Stimulated activated CD8-positive, alpha-beta memory T cell treated with anti-CD3 and anti-CD28 coated beads, Interleukin-7, amount 100 ng/mL, for 4 hours (primary cell): Measurements from ENCODE around the gene ZNF541.
A peak's percentile ranks its signal among the peaks of the same experiment; 100 is the strongest.

Source experiments
- DNase-seq, 2 donors: peaks; one replicate each; pipeline ENCODE4 v3.0.0-alpha.2; 2020; ENCODE audit warnings: low read depth in 2 of 2

ZNF541 gene

DNA sequence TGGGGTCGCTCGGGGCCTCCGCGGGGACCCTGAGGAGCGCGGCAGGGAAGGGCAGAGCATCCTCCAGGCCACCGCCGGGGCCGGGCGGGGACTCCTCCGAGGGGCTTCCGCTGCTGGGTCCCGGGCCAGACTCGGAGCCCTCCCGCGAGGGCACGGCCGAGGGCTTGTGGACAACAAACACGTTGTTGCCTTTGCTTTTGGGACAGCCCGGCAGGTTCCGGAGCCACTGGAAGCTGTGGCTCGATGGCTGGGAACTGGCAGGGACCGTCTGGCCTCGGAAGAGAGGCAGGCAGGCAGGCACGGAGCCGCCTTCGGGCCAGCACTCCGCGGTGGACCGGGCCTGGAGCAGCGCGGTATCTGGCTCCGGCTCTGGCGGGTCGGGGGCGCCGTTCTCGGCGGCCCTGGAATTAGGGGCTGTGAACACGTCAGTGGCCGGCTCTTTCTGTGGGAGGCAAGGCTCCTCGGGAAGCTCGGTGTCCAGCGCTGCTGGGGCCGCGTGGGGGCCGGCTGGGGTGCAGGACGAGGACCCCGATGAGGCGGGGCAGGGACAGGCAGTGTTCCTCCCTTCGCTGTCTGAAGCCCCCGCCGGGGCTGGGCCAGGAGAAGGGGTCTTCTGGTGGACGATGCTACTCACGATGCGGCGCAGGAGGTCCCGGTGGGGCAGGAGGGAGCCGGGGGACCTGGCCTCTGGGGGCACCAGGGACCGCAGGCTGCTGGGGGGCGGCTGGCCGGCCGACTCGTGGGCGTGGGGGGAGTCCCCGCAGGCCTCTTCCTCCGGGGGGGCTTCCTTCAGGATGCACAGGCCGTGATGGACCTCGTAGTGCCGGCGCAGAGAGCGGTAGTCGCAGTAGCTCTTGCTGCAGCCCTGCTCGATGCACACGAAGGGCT lies 27.6 kb downstream of the ZNF541 start:
- no peak for DNase-seq

DNA sequence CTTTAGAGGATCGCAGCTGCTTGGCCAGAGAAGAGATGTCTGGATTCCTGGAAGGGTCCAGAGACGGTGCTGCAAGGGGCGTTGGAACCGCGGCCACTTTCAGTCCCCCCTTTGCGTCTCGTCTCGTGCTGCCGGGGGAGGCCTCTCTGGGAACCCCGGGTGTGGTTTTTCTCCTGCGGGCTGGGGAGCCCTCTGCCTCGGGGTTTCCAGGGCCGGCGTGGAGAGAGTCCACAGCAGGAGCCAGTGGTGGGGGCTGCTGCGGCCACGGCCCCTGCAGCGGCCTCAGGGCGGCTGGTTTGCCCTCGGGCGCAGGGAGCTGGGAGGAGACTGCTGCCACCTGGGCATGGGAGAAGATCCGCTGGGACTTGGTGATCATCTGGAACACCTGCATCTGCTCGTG lies 28.5 kb downstream of the ZNF541 start:
- DNase-seq, result no peak

DNA sequence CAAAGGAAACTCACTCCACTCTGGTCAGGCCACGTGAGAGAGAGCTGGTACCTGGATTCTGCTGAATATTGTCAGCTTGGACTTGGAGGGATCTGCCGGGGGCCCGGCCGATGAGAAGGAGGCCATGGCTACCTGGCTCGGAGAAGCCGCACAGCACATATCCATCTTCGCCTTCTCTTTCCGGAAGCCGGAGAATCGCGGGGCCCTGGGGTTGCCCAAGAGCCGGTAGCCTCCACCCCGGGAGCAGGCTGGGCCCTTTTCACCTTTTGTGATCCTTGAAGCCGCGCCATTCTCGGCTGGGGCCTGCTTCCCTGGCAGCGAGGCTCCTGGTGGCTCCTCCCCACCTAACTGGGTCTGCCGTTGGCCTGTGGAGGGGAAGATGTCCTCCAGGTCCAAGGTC lies 28.9 kb downstream of the ZNF541 start:
- no peak for DNase-seq

DNA sequence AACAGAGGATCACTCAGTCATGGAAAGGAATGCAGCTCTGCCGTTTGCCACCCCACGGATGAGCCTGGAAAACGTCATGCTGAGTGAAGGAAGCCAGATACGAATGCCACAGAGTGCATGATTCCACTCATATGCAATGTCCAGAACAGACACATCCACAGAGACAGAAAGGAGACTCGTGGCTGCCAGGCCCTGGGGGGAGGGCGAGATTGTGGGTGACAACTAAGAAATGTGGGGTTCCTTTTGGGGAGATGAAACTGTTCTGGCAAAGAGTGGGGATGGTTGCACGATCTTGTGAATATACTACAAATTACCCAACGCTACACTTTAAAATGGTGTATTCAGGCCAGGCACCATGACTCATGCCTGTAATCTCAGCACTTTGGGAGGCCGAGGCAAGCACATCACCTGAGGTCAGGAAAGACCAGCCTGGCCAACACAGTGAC lies 30.9 kb downstream of the ZNF541 start:
- DNase-seq, result no peak

DNA sequence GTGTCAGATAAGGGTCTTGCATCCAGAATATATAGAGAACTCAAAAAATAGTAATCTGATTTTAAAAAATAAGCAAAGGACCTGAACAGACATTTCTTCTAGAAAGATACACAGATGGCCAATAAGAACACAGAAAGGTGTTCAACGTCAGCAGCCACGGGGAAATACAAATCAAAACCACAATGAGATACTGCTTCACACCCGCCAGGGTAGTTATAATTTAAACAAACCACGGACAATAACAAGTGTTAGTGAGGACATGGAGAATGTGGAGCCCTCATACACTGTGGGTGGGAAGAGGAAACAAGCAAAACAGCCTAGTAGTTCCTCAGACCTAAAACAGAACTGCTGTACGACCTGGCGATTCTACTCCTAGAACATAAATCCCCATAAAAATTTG lies 31.4 kb downstream of the ZNF541 start:
- peak; percentile 7 to 11 for DNase-seq

DNA sequence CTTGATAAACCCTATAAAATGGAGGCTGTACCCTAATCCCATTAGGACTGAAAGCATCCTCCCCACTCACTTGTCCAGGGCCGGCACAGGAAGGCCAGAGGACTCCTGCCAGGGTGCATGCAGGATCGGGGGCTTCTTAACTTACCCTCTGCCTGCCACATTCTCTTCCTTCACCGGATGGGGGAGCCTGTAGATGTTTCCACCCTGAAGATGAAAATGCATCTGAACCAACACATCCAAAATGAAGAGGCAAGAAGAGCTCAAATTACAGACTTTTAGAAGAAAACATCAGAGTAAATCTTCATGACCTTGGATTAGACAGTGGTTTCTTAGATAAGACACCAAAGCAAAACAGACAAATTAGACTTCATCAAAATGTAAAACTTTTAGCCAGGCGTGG lies 32.2 kb downstream of the ZNF541 start:
- DNase-seq, result no peak

DNA sequence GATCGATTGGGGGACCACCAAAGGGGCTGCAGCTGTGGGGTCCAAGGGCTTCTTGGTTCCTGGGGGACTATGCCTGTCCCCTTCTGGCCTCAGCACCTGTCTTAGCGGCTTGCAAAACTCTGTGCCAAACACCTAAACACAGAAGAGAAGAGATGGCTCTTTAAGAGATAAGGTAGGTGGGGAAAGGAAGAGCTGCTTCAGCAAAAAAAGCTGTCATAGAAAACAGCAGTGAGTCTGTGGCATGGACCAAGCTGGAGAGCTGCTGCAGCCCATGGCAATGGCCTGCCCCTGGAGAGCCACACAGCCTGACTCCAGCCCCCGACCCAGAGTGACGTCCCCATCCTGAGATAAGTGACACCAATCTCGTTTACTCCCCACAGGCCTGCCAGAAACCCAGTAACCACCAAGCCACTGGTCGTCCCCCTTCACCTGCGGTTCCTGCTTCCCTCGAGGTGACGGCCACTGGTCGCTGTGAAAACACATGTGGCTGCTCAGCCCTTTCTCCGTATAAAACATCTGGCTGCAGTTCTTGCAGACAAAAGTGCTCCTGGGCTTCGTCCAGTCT lies 33.1 kb downstream of the ZNF541 start:
- peak; percentile 35 to 45 for DNase-seq

DNA sequence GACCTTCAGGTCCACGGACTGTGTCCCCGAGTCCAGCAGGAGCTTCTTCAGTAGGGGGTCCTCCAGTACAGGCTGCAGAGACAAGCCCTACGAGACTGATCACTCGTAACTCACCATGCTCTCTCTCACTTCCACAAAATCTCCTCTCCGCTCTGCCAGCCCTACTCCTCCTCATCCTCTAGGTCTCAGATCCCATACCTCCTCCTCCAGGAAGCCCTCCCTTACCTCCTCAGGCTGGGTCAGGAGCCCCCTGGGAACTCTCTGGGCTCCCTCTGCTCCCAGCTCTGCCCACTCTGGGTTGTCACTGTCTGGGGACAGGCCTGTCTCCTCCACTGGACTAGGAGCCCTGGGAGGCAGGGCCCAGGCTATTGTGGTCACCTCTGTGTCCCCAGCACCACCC lies 34.1 kb downstream of the ZNF541 start:
- no peak for DNase-seq

DNA sequence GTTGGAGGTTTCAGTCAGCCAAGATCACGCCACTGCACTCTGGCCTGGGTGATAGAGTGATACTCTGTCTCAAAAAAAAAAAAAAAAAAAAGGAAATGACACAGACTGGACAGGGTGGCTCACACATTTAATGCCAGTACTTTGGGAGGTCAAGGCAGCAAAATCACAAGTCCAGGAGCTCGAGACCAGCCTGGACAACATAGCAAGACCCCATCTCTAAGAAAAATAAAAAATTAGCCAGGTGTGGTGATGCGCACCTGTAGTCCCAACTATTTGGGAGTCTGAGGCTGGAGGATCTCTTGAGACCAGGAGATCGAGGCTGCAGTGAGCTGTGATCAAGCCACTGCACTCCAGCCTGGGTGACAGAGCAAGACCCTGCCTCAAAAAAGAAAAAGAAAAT lies 35.5 kb downstream of the ZNF541 start:
- no peak for DNase-seq

DNA sequence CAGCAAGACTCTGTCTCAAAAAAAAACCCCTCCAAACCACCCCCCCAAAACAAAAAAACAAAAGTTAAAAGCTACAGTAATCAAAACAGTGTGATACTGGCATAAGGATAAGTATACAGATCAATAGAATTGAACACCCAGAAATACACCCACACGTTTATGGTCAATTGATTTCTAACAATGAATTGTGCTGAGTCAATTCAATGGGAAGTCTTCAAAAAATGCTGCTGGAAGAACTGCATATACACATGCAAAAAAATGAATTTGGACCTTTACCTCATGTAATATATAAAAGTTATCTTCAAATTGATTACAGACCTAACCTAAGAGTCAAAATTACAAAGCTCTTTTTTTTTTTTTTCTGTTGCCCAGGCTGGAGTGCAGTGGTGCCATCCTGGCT lies 38.3 kb downstream of the ZNF541 start:
- DNase-seq, result no peak

DNA sequence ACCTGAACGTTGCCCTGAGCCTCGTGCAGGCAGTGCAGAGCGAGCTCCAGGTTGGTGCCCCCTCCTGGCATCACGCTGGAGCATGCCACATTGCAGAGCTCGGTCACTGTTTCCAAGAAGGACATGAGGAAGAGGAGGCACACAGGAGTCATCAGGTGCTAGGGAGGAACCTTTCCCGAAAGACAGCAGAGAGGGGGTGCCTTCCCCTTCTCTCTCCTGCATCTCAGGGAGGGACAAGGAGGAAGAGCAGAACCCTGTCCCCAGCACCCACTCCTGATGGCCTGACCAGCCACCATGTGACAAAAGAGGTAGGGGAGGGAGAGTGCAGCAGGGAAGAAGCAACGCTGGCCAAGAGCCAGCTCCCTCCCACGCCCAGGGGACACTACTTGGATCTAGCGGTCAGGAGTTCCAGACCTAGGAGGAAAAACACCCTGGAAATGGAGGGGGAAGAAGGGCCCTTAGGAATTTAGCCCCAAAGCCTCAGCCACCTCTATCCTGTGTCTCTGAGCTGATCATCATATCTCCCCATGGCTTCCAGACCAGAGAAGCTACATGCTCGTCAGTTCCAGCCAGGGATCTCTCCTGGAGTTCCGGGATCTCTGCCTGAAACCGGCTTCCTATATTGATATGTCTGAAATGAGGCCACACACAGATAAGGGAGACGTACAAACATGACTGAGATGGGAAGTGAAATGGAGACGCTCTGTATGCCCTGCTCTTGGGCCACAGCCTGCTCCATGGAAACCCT lies 41.1 kb downstream of the ZNF541 start:
- DNase-seq, result no peak

DNA sequence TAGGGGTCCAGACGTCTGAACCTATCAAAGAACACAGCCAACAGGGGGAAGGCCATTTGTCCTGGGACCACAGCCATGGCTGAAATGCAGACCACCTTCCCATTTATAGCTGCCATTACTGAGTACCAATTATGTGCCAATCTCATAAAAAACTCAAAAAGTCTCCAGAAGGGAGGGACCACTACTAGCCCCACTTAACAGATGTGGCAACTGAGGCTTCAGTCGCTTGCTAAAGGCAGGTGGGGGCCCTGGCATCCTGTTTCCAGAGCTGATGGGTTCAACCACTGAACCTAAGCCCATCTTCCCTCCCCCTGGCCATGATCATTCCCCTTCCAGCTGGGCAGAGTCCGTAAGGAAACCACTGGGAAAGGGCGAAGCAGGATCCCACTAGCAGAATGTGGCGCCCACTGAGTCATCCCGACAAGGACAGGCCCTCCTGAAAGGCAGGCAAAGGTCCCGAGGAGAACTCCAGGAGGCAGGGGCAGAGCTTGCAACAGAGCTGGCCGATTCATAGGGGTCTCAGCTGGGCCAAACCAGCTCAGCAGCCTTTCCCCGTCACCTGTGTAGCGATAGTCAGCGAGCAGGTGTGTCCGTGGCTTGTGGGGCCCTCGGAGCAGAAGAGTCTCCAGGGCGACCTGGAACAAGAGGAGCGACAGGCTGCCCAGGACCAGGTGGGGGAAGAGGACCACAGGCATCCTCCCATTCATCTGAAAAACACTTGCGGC lies 43.8 kb downstream of the ZNF541 start:
- DNase-seq, result no peak

DNA sequence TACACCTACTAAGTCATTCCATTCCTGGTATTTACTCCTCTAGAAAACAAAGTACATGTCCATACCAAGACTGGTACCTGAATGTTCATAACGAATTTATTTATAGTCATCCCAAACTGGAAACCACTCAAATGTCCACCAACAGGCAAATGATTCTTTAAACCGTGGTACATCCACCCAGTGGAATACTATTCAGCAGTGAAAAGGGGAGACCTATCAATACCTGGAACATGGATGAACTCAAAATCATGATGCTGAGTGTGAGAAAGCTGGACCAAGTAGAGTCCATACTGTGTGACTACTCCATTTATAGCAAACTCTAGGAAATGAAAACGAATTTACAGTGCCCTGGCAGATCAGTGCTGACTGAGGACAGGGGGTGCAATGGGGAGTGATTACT lies 46.1 kb downstream of the ZNF541 start:
- no peak for DNase-seq

DNA sequence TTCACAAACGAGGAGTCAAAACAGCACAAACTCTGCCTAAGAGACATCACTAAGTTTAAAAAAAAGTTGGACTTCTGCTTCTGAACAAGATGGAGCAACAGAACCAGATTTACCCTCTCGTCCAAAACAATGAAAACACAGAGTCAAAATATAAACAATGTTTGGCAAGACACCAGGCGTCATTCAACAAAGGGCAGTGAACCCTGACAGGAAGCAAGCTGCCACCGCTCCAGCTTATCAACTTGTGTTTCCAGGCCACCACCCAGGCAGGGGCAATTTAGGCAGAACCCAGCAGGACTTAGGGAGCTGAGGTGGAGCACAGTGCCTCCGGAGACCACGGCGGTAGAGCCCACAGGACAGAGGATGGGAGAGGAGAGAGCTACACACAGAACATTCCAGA lies 49.5 kb downstream of the ZNF541 start:
- no peak for DNase-seq
